Cardiac muscle cell (in vitro differentiated cells and primary cell): Measurements from ENCODE around the gene PAFAH2. TPM values are rescaled to one million over a fixed set of nuclear protein-coding genes. Genes with fewer than 3 reads are reported as not detected.

Experiments used
- DNase-seq, 2 donors: peaks; one replicate each; pipeline versions ENCODE4 v3.0.0 to v3.0.0-alpha.2; 2010 to 2017; ENCODE audit warnings: low read depth in 1 of 2, low spot score in 1 of 2
- H3K27ac ChIP-seq: fragments of 200-600 bp; sonication (generic); 2 replicates; pipeline ENCODE4 v1.5.1; 2016
- H3K27me3 ChIP-seq: fragments of 200-600 bp; sonication (generic); 2 replicates; pipeline ENCODE4 v1.6.0; 2016; ENCODE audit warnings: control low read depth
- H3K36me3 ChIP-seq: fragments of 200-600 bp; sonication (generic); 2 replicates; pipeline ENCODE4 v1.5.1; 2016; ENCODE audit warnings: control low read depth
- H3K4me1 ChIP-seq: fragments of 200-600 bp; sonication (generic); 2 replicates; pipeline ENCODE4 v1.8.1; 2017; ENCODE audit warnings: low read depth, mild to moderate bottlenecking, mixed run types
- H3K4me3 ChIP-seq: fragments of 200-600 bp; sonication (generic); 2 replicates; pipeline ENCODE4 v1.5.1; 2016; ENCODE audit warnings: mild to moderate bottlenecking
- H3K9me3 ChIP-seq: fragments of 200-600 bp; sonication (generic); 2 replicates; pipeline ENCODE4 v1.5.1; 2017; ENCODE audit warnings: low read depth, mild to moderate bottlenecking, control low read depth
- polyA plus RNA-seq: library from polyadenylated mRNA; unstranded; fragments of >200 nt; fragmentation: Nextera tagmentation; extraction: Ambion mirVana; gene quantifications from 2 replicates; pipeline ENCODE4 v1.2.1, GENCODE V29; 2016
- total RNA-seq: library from RNA; depleted of rRNA; stranded (reverse); fragments of >200 nt; gene quantifications from 2 replicates; pipeline ENCODE4 v1.2.3, GENCODE V29; 2016
- TF ChIP-seq, protein P1 (sequence below): IDR thresholded peaks from 2 replicates; pipeline ENCODE4 v1.5.1; 2012; ENCODE audit warnings: low read depth, mild to moderate bottlenecking, low read length

The PAFAH2 gene
- total and polyA plus RNA-seq, 2 experiments from 2014 or later: 10.9 to 11.2 TPM

DNA sequence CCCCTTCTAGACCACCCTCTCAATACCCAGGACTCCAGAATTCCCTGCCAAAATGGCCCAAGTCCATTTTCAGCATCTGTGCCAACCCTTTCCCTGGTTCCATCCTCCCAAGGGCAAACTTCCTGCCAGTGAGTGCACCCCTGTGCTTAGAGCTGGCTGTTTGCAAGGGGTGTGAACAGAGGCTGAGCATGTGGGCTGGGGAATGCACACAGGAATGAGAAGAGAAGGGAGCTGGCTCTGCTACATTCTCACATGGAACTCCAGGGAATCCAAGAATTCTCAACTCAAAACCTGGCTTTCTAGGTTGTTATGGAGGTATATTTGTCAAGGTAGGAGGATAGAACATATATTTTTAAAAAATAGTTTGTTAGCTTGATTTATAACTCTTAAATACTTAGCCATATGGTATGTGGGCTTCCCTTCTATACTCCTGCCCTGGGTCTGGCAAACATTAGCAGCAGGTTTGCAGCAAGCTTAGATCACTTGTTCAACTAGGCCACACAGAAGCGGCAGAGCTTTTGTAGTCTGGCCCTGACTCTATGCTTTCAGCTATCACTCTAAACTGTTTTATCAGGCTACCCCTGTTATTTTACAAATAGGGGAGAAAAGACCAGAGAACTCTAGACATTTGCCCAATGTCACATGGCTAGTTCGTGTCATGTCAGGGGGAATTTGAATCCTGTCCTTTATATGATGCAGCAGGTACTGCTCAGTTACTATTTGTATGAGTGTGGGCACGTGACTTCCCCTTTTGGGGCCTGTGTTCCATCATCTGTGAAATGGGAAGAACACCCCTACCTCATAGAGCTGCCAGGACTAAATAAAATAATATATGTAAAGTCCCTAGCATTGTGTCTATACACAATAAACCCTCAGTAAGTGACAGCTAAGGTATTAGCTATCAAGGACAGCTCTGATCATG, 83.5 kb downstream of the PAFAH2 start:
- no peaks in the 10 kb centered on the region for H3K9me3 ChIP-seq
- DNase-seq: peak in 1 of 2 donors; percentile 41
- H3K4me3 ChIP-seq: no peak overlapping the region
- no peaks in the 10 kb centered on the region for H3K36me3 ChIP-seq
- H3K27me3 ChIP-seq: no peaks in the 10 kb centered on the region
- TF ChIP-seq, protein P1, sequence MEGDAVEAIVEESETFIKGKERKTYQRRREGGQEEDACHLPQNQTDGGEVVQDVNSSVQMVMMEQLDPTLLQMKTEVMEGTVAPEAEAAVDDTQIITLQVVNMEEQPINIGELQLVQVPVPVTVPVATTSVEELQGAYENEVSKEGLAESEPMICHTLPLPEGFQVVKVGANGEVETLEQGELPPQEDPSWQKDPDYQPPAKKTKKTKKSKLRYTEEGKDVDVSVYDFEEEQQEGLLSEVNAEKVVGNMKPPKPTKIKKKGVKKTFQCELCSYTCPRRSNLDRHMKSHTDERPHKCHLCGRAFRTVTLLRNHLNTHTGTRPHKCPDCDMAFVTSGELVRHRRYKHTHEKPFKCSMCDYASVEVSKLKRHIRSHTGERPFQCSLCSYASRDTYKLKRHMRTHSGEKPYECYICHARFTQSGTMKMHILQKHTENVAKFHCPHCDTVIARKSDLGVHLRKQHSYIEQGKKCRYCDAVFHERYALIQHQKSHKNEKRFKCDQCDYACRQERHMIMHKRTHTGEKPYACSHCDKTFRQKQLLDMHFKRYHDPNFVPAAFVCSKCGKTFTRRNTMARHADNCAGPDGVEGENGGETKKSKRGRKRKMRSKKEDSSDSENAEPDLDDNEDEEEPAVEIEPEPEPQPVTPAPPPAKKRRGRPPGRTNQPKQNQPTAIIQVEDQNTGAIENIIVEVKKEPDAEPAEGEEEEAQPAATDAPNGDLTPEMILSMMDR: no peak
- peaks cover 7% of the 10 kb centered on the region for H3K4me1 ChIP-seq
- H3K27ac ChIP-seq: peak overlapping the region; percentile 69

DNA sequence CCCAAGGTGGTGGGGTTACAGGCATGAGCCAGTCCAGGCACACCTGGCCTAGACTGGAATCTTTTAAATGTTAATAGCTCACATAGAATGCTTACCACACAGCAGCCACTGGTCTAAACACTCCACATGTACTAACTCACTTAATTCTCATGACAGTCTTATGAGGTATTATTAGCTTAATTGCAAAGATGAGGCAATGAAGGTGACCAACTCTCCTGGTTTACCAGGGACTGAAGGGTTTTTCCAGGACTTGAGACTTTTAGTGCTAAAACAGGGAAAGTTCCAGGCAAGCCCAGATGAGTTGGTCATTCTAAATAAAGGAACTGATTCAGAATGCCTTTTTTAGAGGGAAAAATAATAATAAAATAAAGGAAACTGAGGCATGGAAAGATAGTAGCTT, 84.7 kb downstream of the PAFAH2 start:
- Histone ChIP-seq H3K9me3 (no peaks in the 10 kb centered on the region), H3K36me3 (no peaks in the 10 kb centered on the region), H3K27me3 (no peaks in the 10 kb centered on the region), H3K4me3 (no peak overlapping the region), H3K4me1 (peaks cover 7% of the 10 kb centered on the region), H3K27ac (no peak overlapping the region)
- DNase-seq: no peak
- TF ChIP-seq, protein P1: no peak

DNA sequence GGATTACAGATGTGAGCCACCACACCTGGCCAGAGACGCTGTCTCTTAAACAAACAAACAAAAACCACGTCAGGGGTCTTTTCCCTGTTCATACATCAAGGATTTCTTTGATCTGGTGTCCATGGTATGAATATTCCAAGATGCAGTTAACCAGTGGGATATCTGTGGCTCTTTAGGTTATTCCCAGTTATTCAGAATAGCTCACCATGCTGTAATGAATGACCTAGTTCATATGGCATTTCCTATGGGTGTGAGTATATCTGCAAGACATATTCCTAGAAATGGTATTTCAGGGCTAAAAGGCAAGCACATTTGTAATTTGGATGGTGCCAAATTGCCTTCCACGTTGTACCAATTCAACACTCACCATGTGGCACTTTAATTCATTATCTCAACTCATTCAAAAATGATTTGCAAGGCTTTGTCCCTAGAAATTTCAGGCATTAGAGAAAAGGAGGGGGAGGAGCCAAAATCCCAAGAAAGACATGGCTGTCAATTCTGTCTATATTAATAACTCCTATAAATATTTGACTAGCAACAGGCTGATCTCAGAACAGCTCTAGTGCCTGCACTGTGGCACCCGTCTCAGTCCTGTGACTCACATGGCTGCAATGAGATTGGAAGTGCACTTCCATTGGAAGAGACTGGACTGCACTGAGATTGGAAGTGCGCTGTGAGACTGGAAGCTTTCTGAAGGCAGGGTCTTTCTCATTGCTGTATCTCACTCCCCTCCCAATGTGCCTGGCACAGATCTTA, 85.6 kb downstream of the PAFAH2 start:
- Histone ChIP-seq H3K4me3 (no peak overlapping the region), H3K9me3 (no peaks in the 10 kb centered on the region), H3K36me3 (no peaks in the 10 kb centered on the region), H3K4me1 (no peaks in the 10 kb centered on the region), H3K27ac (no peak overlapping the region), H3K27me3 (no peaks in the 10 kb centered on the region)
- peak in 1 of 2 donors; percentile 67 for DNase-seq
- TF ChIP-seq, protein P1: no peak

DNA sequence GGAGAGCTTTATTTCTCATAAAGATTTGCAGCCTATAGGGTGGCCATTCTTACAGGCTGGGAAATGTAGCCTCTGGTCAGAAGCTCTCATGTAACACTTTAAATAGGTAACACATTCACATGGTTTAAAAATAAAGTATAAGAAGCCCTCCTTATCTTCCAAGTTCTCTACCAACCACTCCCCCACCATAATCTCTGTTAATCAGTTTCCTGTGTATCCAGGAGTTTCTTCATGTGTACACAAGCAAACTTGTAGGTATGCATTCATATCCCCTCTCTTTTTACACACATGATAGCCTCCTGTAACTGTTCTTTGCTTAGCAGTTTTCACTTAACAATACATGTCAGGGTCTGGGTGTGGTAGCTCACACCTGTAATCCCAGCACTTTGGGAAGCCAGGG, 86.7 kb downstream of the PAFAH2 start:
- H3K27me3 ChIP-seq: no peaks in the 10 kb centered on the region
- H3K4me1 ChIP-seq: no peaks in the 10 kb centered on the region
- no peak for DNase-seq
- TF ChIP-seq, protein P1: no peak
- H3K36me3 ChIP-seq: no peaks in the 10 kb centered on the region
- H3K4me3 ChIP-seq: no peak overlapping the region
- H3K9me3 ChIP-seq: no peaks in the 10 kb centered on the region
- no peak overlapping the region for H3K27ac ChIP-seq

Other genes with a start within 250 kb of the PAFAH2 start
- gene SELENON, start 197.9 kb downstream of the PAFAH2 start, total RNA-seq: 97.3 and 123 TPM in 2 replicates
- gene SELENON, start 197.9 kb downstream of the PAFAH2 start, polyA plus RNA-seq: 111 and 130 TPM in 2 replicates
- 158 and 197 TPM in 2 replicates for gene MTFR1L, start 178.1 kb downstream of the PAFAH2 start, total RNA-seq
- 251 and 266 TPM in 2 replicates for gene MTFR1L, start 178.1 kb downstream of the PAFAH2 start, polyA plus RNA-seq
- gene AUNIP, start 138.6 kb downstream of the PAFAH2 start, total RNA-seq: 3.0 and 4.4 TPM in 2 replicates
- gene AUNIP, start 138.6 kb downstream of the PAFAH2 start, polyA plus RNA-seq: 4.9 and 5.6 TPM in 2 replicates
- 10.7 and 12.5 TPM in 2 replicates for gene PAQR7, start 122.4 kb downstream of the PAFAH2 start, total RNA-seq
- gene PAQR7, start 122.4 kb downstream of the PAFAH2 start, polyA plus RNA-seq: 2.1 and 3.1 TPM in 2 replicates
- 225 and 572 TPM in 2 replicates for gene STMN1, start 91.6 kb downstream of the PAFAH2 start, total RNA-seq
- gene STMN1, start 91.6 kb downstream of the PAFAH2 start, polyA plus RNA-seq: 943 and 1,052 TPM in 2 replicates
- gene EXTL1, start 23.7 kb upstream of the PAFAH2 start, total RNA-seq: 7.0 and 10.1 TPM in 2 replicates
- 8.6 and 10.0 TPM in 2 replicates for gene EXTL1, start 23.7 kb upstream of the PAFAH2 start, polyA plus RNA-seq
- 1.3 and 1.5 TPM in 2 replicates for gene SLC30A2, start 48.1 kb upstream of the PAFAH2 start, total RNA-seq
- 0.16 and 1.8 TPM in 2 replicates for gene SLC30A2, start 48.1 kb upstream of the PAFAH2 start, polyA plus RNA-seq
- 29.4 and 39.6 TPM in 2 replicates for gene TRIM63, start 69.6 kb upstream of the PAFAH2 start, total RNA-seq
- 25.8 and 32.8 TPM in 2 replicates for gene TRIM63, start 69.6 kb upstream of the PAFAH2 start, polyA plus RNA-seq
- 3.7 and 8.5 TPM in 2 replicates for gene PDIK1L, start 113.8 kb upstream of the PAFAH2 start, total RNA-seq
- 4.2 and 7.1 TPM in 2 replicates for gene PDIK1L, start 113.8 kb upstream of the PAFAH2 start, polyA plus RNA-seq
- 4.7 and 6.8 TPM in 2 replicates for gene FAM110D, start 161.0 kb upstream of the PAFAH2 start, total RNA-seq
- gene FAM110D, start 161.0 kb upstream of the PAFAH2 start, polyA plus RNA-seq: 8.1 and 10.9 TPM in 2 replicates
- gene C1orf232, start 170.9 kb upstream of the PAFAH2 start, total RNA-seq: not detected in 2 replicates
- not detected in 2 replicates for gene C1orf232, start 170.9 kb upstream of the PAFAH2 start, polyA plus RNA-seq
- gene ZNF593, start 171.8 kb upstream of the PAFAH2 start, total RNA-seq: 34.5 and 47.8 TPM in 2 replicates
- gene ZNF593, start 171.8 kb upstream of the PAFAH2 start, polyA plus RNA-seq: 43.6 and 58.0 TPM in 2 replicates
- not detected in 2 replicates for gene ZNF593OS, start 173.8 kb upstream of the PAFAH2 start, total RNA-seq
- gene ZNF593OS, start 173.8 kb upstream of the PAFAH2 start, polyA plus RNA-seq: 2.9 and 3.4 TPM in 2 replicates
- 8.4 and 9.7 TPM in 2 replicates for gene CNKSR1, start 179.4 kb upstream of the PAFAH2 start, total RNA-seq
- gene CNKSR1, start 179.4 kb upstream of the PAFAH2 start, polyA plus RNA-seq: 7.5 and 7.6 TPM in 2 replicates
- 0.42 TPM in 1 of 2 replicates, not detected in the other for gene CATSPER4, start 192.5 kb upstream of the PAFAH2 start, total RNA-seq
- gene CATSPER4, start 192.5 kb upstream of the PAFAH2 start, polyA plus RNA-seq: 0.50 TPM in 1 of 2 replicates, not detected in the other
- 32.7 and 33.2 TPM in 2 replicates for gene CEP85, start 236.1 kb upstream of the PAFAH2 start, total RNA-seq
- 22.9 and 28.8 TPM in 2 replicates for gene CEP85, start 236.1 kb upstream of the PAFAH2 start, polyA plus RNA-seq